ENCODE data around the gene GSTA2.
"Not testable (repeated sequence)": the region's sequence is repeated elsewhere in the genome, so short reads cannot be mapped to it uniquely, and the experiment has no call there.

GSTA2 gene

GRCh38 chr6:52725535-52726192, 37.6 kb downstream of the GSTA2 start:
- DNase-seq (ENCODE audit: low spot score), result no peak

DNA sequence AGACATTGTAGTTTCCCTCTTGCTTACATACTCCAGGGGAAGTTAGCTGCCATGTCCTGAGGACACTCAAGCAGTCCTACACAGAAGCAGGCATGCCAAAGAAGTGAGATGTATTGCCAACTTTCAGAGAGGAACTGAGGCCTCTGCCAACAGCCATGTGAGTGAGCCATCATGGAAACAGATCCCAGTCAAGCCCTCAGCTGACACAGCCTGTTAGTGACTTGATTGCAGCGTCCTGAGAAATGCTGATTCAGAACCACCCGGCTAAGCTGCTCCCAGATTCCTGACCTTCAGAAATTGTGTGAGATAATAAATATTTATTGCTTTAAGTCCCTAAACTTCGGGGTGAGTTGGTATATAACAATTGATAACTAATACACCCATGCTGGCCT, 38.1 kb downstream of the GSTA2 start:
- no peak for DNase-seq (ENCODE audit: low spot score)

DNA sequence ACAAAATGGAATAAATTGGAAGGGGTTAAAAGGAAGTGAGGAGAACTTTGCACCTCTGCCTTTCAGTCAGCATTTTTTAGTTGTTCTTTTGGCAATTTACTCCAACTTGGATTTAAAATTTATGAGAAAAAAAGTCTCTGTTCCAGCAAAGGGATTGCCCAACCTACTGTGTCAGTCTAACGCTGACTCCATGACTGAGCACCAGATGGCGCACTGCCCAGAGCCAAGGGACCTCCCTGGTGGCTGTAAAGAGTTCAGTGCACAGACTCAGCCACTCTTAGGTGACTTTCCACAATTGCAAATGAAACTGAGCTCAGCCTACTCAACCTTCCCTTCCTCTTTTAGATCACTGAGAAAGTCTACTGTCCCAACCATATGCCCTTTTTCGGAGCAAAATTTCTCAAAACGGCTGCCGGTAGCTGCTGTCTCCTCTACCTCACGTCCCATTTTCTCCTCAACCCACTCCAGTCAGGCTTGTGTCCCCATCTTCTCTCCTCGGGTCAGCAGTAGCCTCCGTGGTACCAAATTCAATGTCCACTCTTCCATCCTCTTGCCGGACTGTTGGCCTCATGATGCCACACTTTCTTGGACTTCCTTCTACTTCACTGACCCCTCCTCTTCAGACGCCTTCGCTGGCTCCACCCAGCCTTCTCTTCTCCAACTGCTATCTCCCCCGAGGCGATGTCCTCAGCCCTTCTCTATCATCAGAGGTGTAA, 38.7 kb downstream of the GSTA2 start:
- DNase-seq (ENCODE audit: low spot score), result peak; percentile 82

- DNase-seq (ENCODE audit: low spot score), result no peak
These were observed 39.3 kb downstream of the GSTA2 start for GRCh38 chr6:52724042-52724405.

DNA sequence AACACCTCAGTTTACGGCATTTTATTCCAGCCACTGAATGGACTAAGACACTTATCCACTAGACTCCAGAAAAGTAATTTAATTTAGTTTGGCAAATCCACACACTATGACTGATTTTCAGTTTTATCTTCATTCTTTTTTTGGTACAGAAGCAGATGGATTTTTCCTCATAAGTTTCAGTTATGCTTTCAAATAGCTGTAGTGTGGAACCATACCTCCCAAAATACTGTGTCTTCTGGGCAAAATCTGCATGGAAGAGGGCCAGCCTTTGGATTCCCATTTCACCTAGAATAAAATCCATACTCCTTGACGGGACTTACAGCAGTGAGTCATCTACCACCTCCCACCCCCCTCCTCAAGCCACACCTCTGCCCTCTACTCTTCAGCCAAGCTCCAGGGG, 43.0 kb downstream of the GSTA2 start:
- no peak for DNase-seq (ENCODE audit: low spot score)

DNA sequence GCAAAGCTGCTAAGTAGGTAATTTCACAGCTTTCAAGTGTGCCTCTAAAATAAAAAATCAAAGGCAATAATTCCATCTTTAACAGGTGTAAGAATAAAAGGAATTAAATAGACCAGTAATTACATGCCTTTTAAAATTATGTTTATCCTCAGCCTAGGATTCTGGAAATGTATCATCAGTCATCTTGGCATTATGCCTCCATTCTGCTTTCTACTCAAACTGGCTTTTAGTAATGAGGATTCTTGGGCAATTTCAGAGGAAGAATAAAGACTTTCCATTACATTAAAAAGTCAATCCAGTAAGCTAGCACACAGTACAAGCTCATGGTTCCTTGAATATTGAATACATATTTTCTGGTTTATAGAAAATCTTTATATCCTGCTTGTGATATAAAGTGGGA, 44.7 kb downstream of the GSTA2 start:
- DNase-seq (ENCODE audit: low spot score), result no peak

DNA sequence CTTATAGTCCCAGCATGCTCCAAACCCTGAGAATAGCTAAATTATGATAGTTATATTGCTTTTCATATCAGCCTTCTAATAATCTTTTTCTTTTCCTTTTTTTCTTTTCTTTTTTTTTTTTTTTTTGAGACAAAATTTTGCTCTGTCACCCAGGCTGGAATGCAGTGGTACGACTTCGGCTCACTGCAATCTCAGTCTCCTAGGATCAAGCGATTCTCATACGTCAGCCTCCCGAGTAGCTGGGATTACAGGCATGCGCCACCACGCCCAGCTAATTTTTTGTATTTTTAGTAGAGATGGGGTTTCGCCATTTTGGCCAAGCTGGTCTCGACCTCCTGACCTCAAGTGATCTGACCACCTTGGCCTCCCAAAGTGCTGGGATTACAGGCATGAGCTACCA, 48.5 kb downstream of the GSTA2 start:
- not testable (repeated sequence) for DNase-seq (ENCODE audit: low spot score)

- DNase-seq (ENCODE audit: low spot score), result no peak
These were observed 51.1 kb downstream of the GSTA2 start for GRCh38 chr6:52712136-52712535.

GRCh38 chr6:52707963-52708680, 55.2 kb downstream of the GSTA2 start:
- DNase-seq (ENCODE audit: low spot score), result no peak

- DNase-seq (ENCODE audit: low spot score), result no peak
These were observed 57.3 kb downstream of the GSTA2 start for GRCh38 chr6:52706001-52706400.

- DNase-seq (ENCODE audit: low spot score), result not testable (repeated sequence)
These were observed 58.3 kb downstream of the GSTA2 start for GRCh38 chr6:52704781-52705502.

DNA sequence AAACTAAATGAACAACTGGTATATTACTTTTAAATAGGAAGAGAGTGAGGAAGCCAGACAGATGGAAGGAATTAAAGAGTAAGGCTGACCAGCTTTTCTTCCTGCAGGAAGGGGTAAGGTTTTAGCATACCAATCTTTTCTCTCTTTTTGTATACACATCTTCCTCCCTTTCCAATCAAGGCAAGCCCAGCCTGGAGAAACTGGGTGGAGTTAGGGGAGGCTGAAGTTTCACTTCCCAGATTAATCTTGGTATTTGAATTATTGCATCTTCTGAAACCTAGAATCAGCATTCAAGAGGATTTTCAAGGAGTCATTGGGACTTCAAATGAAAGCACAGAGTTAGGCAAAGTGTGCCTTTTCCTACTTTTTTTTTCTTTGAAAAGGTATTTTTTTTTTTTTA, 59.2 kb downstream of the GSTA2 start:
- DNase-seq (ENCODE audit: low spot score), result no peak
